GM12892 (cell line): ENCODE data around the gene PIEZO1.

Source experiments
- DNase-seq: peaks from one replicate; pipeline ENCODE4 v3.0.0; 2011; ENCODE audit not compliant: insufficient read length
- FAIRE-seq: peaks from 2 replicates; lab custom pipeline; 2011; peaks lifted over from hg19 to GRCh38; lab: Jason Lieb, UNC
- POLR2A ChIP-seq: IDR thresholded peaks from 2 replicates; pipeline ENCODE4 v1.6.1; 2011; ENCODE audit warnings: low read depth, low read length, control low read depth
- POLR2AphosphoS5 ChIP-seq: IDR thresholded peaks from 2 replicates; pipeline ENCODE4 v1.6.1; 2011; ENCODE audit warnings: low read depth, low read length, control low read depth
- TAF1 ChIP-seq: IDR thresholded peaks from 2 replicates; pipeline ENCODE4 v1.6.1; 2011; ENCODE audit warnings: low read depth, mild to moderate bottlenecking, control low read depth, low read length, borderline replicate concordance

Gene PIEZO1

DNA sequence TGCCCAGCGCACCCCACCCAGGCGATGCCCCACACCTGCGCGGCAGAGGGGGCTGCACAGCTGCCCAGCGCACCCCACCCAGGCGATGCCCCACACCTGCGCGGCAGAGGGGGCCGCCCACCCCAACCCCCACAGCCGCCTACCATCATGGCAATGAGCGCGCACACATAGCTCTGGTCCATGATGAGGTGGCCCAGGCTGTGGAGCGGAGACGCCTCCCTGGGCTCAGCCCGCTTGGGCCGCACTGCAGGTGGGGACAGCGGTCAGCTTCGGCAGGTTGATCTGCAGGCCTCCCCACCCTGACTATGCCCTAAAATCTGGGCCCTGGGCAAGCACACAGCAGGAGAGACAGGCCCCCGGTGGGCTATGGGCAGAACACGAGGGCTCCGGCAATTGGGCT, 48.5 kb downstream of the PIEZO1 start:
- FAIRE-seq = no peak
- DNase-seq = no peak
- TF ChIP-seq TAF1 (no peak), POLR2A (no peak), POLR2AphosphoS5 (no peak)

DNA sequence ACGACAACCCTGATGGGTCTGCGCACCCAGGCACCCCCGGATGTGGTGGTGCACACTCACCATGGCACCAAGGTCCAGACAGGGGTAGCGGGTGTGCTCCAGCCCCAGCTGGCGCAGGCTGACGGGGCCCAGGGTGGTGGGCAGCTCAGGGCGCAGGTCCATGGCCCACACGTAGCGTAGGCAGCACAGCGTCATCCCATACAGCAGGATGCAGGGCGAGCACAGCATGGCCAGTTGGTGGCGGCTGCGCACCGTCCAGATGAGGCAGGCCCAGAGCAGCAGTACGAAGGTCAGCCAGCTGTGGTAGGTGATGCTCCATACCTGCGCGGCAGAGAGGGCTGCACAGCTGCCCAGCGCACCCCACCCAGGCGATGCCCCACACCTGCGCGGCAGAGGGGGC, 48.9 kb downstream of the PIEZO1 start:
- DNase-seq (no peak), FAIRE-seq (no peak)
- no peak for TF ChIP-seq TAF1
- no peak for TF ChIP-seq POLR2AphosphoS5
- TF ChIP-seq POLR2A = no peak

DNA sequence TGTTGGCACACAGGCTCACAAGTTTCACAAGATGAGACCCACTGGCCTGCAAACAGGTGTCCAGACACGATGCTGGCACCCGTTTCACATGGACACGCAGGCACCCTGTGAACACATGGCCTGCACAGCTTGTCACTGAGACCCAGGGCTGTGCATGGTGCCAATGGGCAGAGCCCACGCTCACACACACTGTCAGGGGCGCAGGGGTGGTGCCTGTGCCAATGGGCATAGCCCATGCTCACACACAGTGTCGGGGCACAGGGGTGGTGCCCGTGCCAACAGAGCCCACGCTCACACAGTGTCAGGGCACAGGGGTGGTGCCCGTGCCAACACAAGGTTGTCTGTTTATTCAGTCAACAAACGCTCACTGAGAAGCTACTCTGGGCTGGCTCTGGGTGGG, 49.4 kb downstream of the PIEZO1 start:
- FAIRE-seq (no peak), DNase-seq (no peak)
- TF ChIP-seq POLR2AphosphoS5 (no peak), TAF1 (no peak), POLR2A (no peak)

DNA sequence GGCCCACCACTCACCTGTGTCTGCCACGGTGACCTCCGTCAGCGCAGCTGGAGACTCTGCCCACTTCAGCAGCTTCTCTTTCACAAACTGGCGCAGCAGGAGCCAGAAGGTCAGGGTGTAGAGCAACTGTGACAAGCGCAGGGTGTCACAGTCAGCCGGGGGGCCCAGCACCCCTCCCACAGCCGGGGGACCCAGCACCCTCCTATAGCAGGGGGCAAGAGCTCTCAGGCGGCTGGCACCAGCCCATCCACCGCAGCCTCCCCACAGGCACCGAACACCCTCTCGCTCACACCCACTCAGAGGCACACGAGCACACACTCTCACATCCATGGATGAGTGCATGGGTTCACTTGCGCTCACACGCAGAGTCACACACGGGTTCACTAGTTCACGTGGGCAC, 49.9 kb downstream of the PIEZO1 start:
- TF ChIP-seq TAF1 (no peak), POLR2A (no peak), POLR2AphosphoS5 (no peak)
- DNase-seq = no peak
- no peak for FAIRE-seq

DNA sequence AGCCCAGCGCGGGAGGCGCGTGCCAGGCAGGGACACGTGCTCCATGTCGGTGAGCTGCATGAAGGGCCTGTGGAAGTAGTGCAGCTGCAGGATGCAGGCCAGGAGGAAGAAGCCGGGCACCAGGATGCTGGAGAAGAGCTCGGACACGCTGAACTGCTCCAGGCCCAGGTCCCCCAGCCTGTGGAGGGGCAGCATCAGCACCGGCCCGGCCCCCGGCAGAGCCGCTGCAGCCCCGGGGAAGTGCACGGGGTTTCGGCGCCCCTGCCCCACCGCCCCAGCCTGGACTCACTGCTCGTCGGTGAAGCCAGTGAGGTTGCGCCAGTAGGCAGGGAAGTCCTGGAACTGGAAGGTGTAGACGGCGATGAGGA, 50.7 kb downstream of the PIEZO1 start:
- TF ChIP-seq TAF1 (no peak), POLR2AphosphoS5 (no peak), POLR2A (no peak)
- FAIRE-seq = no peak
- no peak for DNase-seq

DNA sequence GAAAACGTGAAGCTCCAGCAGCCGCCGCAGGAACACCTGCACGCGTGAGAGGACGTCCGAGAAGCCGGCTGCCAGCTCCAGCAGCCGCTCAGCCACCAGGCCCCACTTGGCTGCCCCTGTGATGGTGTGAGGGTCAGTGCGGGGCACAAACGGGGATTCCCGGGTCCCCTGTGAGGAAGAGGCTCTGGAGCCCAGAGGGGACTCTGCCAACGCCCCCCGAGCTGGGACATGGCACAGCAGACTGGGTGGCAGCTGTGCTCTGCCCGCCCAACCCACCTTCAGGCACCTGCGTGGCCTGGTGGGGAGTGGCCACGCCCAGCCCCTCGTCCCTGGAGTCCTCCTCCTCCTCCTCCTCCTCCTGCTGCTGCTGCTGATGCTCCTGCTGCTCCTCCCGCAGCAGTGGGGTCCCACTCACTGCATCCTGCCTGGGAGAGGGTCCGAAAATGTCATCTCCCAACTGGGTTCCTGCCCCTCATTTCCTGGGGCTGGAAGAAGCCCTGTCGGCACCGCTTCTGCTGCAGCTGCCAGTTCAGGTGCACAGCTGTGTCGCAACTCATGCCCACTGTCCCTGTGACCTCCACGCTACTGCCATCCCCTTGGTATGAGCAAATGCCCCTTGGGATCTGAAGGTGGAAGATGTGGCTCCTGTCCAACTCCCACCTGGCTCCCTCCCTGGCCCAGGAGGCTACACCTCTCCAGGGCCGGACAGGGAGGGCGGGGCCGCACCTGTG, 51.2 kb downstream of the PIEZO1 start:
- TF ChIP-seq TAF1 (no peak), POLR2A (no peak), POLR2AphosphoS5 (no peak)
- DNase-seq (no peak), FAIRE-seq (no peak)

DNA sequence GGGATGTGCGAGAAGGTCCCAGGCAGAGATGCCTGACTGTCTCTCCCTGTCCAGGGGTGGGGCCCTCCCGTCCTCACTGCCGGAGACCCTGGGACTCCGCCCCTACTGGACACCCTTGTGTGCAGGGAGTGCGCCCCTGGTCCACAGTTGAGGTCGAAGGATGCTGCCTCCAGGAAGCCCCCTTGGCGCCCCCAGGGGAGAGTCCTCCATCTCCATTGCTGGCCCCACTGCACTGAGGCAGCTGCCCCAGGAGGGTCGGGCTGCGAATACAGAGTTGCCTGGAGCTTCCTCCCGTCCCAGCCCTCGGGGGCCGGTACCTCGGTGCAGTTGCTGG, 52.1 kb downstream of the PIEZO1 start:
- TF ChIP-seq POLR2AphosphoS5 (no peak), POLR2A (no peak), TAF1 (no peak)
- FAIRE-seq = no peak
- DNase-seq = no peak

DNA sequence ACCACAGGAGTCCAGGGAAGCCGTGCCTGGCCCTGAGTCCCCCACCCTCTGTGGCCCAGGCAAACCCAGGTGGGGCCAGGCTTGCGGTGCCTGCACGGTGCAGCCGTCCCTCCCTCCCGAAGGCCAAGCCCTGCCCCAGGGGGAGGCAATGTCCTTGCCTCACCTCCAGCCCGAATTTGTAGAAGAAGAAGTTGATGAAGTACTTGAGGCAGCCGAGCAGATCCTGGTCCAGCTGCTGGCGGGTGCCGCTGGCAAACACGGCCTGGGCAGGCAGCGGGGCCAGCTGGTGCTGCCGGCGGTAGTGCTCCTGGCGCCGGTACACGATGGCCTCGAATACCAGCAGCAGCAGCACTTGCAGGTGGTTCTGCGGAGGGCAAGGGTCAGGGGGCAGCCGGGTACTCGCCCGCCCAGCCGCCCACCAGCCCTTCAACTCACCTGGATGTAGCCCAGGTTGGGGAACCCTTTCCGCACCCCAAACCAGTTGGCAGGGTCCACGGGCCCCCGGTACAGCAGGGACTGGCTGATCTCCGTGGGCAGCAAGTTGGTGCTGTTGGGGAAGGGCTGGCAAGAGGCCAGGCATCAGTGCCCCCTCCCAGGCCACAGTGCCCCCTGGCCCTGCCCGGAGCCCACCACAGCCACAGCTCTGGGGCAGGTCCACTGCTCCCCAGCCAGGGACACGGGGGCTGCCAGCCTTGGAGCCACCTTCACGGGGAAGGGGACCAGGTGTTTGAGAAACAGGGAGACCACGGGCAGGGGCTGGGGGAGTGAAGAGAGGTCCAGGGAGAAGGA, 52.7 kb downstream of the PIEZO1 start:
- no peak for TF ChIP-seq POLR2A
- FAIRE-seq = no peak

DNA sequence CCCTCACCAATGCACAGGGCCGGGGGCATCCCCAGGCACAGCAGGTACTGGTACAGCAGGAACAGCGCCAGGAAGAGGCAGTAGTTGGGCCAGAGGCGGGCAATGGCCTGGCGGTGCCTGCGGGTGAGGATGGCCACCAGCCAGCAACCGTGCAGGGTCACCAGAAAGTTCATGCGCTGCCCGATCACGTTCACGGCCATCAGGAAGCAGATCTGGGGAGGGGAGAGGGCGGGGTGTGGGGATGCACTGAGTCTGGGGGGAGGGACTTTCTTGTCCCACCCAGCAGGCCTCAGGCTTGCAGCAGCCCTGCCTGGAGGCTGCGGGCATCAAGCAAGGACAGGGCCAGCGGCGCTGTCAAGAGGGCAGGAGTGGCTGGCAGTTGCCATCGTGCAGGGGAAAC, 53.3 kb downstream of the PIEZO1 start:
- TF ChIP-seq POLR2AphosphoS5 = no peak
- TF ChIP-seq TAF1 = no peak
- FAIRE-seq = no peak
- no peak for DNase-seq

More for the DNA sequence above, 52.7 kb downstream of the PIEZO1 start:
- no peak for DNase-seq

DNA sequence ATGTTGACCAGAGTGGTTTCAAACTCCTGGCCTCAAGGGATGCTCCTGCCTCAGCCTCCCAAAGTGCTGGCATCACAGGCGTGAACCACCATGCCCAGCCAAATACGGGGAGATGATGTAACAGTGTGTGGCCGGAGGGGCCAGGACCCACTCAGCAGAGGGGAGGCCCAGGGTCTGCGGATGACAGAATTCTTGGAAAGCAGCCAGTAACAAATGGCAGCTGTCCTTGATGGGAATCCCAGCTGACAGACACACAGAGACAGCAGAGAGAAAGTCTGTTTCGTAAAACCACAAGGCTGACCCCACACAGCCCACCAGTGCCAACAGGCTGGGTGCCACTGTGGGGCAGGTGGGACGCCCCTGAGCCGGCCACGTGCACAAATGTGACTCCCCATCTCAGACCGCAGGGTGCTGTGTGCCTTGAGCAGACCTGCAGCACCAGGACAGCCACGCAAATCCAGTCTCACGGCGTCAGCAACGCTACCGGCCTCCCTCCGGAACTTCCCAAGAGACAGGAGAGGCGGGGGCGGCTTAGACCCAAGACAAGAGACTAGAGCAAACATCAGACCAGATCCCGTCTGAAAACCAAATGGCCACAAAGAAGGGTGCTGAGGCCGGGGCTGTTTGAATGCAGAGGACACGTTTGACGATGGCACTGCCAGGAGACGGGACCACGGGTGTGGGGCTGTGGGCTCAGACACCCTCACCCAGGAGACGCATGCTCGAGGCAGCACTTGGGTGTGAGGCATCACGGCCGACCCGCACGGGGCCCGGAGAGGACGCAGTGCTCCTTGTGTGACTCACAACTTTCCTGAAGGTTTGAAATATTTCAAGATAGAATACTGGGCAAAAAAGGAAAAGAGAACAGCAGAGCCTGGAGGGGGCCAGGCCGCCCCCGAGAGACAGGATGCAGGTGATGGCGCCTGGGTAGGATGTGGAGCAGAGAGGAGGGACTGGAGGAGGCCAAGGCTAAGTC, 54.1 kb downstream of the PIEZO1 start:
- no peak for TF ChIP-seq POLR2AphosphoS5
- no peak for TF ChIP-seq POLR2A
- TF ChIP-seq TAF1 = no peak
- FAIRE-seq = no peak
- DNase-seq = no peak

DNA sequence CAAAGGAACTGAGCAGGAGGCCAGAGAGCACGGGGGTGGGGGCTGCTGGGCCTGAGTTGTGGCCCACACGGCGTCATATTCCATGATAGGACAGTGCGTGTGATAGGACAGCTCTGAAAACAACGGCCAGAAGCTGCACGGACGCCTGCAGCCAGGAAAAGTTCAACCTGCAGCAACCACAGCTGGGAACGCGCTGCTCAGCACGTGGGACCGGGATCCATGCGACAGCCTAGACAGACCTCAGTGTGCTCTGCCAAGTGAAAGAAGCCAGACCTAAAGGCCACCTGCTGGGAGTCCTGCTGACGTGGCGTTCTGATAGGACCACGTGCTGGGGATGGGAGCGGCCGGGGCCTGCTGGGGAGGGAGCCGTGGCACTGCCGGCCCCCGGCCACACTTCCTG, 57.1 kb downstream of the PIEZO1 start:
- TF ChIP-seq TAF1 (no peak), POLR2A (no peak), POLR2AphosphoS5 (no peak)
- FAIRE-seq = no peak

DNA sequence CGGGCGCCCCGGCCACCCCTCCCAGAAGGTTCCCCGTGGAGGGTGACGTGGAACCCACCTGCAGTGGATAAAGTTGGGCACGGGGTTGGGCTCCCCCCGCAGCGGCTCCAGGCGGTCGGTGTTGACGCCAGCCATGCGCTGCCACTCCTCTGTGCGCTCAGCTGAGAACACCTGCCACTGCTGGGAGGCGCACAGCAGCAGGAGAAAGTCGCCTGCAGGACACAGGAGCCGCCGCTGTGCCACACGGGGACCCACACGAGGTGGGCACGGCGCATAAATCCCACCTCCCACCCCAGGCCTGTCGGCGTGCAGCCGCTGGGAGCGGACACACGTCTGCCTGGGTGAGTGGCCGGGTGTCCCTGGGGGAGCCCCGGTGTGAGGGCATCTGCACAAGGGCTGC, 58.0 kb downstream of the PIEZO1 start:
- FAIRE-seq = no peak
- DNase-seq = no peak
- TF ChIP-seq POLR2AphosphoS5 = no peak
- no peak for TF ChIP-seq POLR2A
- TF ChIP-seq TAF1 = no peak

More for the DNA sequence above, 57.1 kb downstream of the PIEZO1 start:
- no peak for DNase-seq
